Prostate gland (tissue), 1 donor: ENCODE measurements around the gene ENOX1.

Experiments used
- POLR2A ChIP-seq: fragments of 450-650 bp; IDR thresholded peaks from one replicate; pipeline ENCODE4 v1.6.1; 2016; ENCODE audit warnings: antibody characterized with exemption, mild to moderate bottlenecking
- POLR2AphosphoS5 ChIP-seq: sonication (generic); formaldehyde crosslinking; IDR thresholded peaks from one replicate; pipeline ENCODE4 v1.6.1; 2017; ENCODE audit warnings: antibody characterized with exemption

GRCh38 chr13:43414111-43414510 lies 372.7 kb downstream of the ENOX1 start:
- TF ChIP-seq POLR2AphosphoS5 (no peak), POLR2A (no peak)
